K562 (cell line): ENCODE data around the gene SHISAL1. TPM values are rescaled to one million over a fixed set of nuclear protein-coding genes. Genes with fewer than 3 reads are reported as not detected.

Experiments used
- ATAC-seq: fragments of 200-7000 bp; cut with Tn5 transposase; 3 replicates; pipeline ENCODE4 v1.9.1; 2020; ENCODE audit warnings: moderate library complexity
- BruUV-seq: library from RNA; stranded (reverse); fragments of 400-500 nt; replicated peaks from 2 replicates; lab custom pipeline; 2021; lab: Mats Ljungman, UMichigan
- CTCF ChIA-PET: fragments of 300-600 bp; formaldehyde crosslinking; extraction: SDS; loops from one replicate; lab custom pipeline; 2021; ENCODE audit warnings: low intra/inter-chr PET ratio; lab: Yijun Ruan, JAX
- POLR2A ChIA-PET: fragments of 300-600, 350-650 bp; sonication (Branson Sonifier 250); formaldehyde crosslinking; extraction: SDS; loops from one replicate; lab custom pipeline; 2021; ENCODE audit warnings: antibody characterized with exemption, inconsistent platforms; lab: Yijun Ruan, JAX
- DNase-seq, 4 experiments: peaks; one replicate each; pipeline versions ENCODE4 v3.0.0 to v3.0.0-alpha.2; 2011 to 2018; ENCODE audit warnings: low spot score in 3 of 4, mixed read lengths in 3 of 4; ENCODE audit errors: extremely low read depth in 1 of 4
- FAIRE-seq: peaks from 2 replicates; lab custom pipeline; 2011; peaks lifted over from hg19 to GRCh38; lab: Jason Lieb, UNC
- H2AFZ ChIP-seq: 2 replicates; pipeline ENCODE4 v1.6.0; 2011; ENCODE audit warnings: low read depth, low read length, control low read depth, inconsistent platforms
- H3K27ac ChIP-seq: fragments of 200-600 bp; 3 replicates; pipeline ENCODE4 v1.8.0; 2011; ENCODE audit warnings: low read depth, mild to moderate bottlenecking, control low read depth, inconsistent platforms, low read length, moderate library complexity, mixed read lengths; ENCODE audit errors: extremely low read depth
- H3K27me3 ChIP-seq, 2 experiments: fragments of 300-600 bp in 1 of 2; 2 replicates in 1 of 2; 3 replicates in 1 of 2; pipeline versions ENCODE4 v1.6.0 to v1.8.0; 2011; ENCODE audit warnings: inconsistent platforms in 2 of 2, low read length in 2 of 2, mild to moderate bottlenecking in 1 of 2, mixed read lengths in 1 of 2, moderate library complexity in 1 of 2; ENCODE audit not compliant: control insufficient read depth in 2 of 2, insufficient read depth in 2 of 2
- H3K36me3 ChIP-seq: fragments of 300-600 bp; 3 replicates; pipeline ENCODE4 v1.8.0; 2011; ENCODE audit warnings: mild to moderate bottlenecking, low read length, inconsistent platforms; ENCODE audit not compliant: control insufficient read depth, insufficient read depth
- H3K4me1 ChIP-seq, 2 experiments: fragments of 200-600 bp in 1 of 2; replicated peaks in 1 of 2; 2 replicates in 1 of 2; 3 replicates in 1 of 2; pipeline versions ENCODE4 v1.5.1 to v1.8.0; 2011; ENCODE audit warnings: inconsistent platforms in 2 of 2, low read length in 2 of 2, mild to moderate bottlenecking in 1 of 2, mixed read lengths in 1 of 2, moderate library complexity in 1 of 2; ENCODE audit not compliant: control insufficient read depth in 2 of 2, insufficient read depth in 2 of 2
- H3K4me2 ChIP-seq: 2 replicates; pipeline ENCODE4 v1.6.1; 2011; ENCODE audit warnings: low read length, control low read depth, inconsistent platforms, mixed read lengths; ENCODE audit not compliant: insufficient read depth
- H3K4me3 ChIP-seq: fragments of 200-600 bp; sonication (generic), shearing (Covaris generic); 2 replicates; pipeline ENCODE4 v1.5.1; 2016; ENCODE audit warnings: control low read depth, inconsistent platforms
- H3K79me2 ChIP-seq: fragments of 200-600 bp; 3 replicates; pipeline ENCODE4 v1.8.0; 2011; ENCODE audit warnings: low read length, inconsistent platforms; ENCODE audit not compliant: control insufficient read depth, insufficient read depth
- H3K9ac ChIP-seq, 2 experiments: 2 replicates each; pipeline versions ENCODE4 v1.6.0 to v1.6.1; 2011; ENCODE audit warnings: low read depth in 2 of 2, low read length in 2 of 2, control low read depth in 1 of 2, inconsistent platforms in 1 of 2, mild to moderate bottlenecking in 1 of 2, mixed read lengths in 1 of 2; ENCODE audit not compliant: insufficient read depth in 1 of 2
- H3K9me1 ChIP-seq: one replicate; pipeline ENCODE4 v1.6.0; 2011; ENCODE audit warnings: inconsistent platforms, mild to moderate bottlenecking, low read length, moderate library complexity; ENCODE audit not compliant: control insufficient read depth, insufficient read depth
- H3K9me3 ChIP-seq: replicated peaks from 2 replicates; pipeline ENCODE4 v1.5.1; 2011; ENCODE audit warnings: low read depth, low read length, inconsistent platforms; ENCODE audit not compliant: control insufficient read depth, insufficient read depth
- H4K20me1 ChIP-seq: replicated peaks from 2 replicates; pipeline ENCODE4 v1.6.1; 2011; ENCODE audit warnings: low read length, inconsistent platforms, mixed read lengths; ENCODE audit not compliant: control insufficient read depth, insufficient read depth
- ASH1L ChIP-seq: fragments of 450-650 bp; IDR thresholded peaks from 2 replicates; pipeline ENCODE4 v1.6.1; 2018; ENCODE audit warnings: borderline replicate concordance, mild to moderate bottlenecking, low read depth; ENCODE audit not compliant: partially characterized antibody
- CHCHD3 ChIP-seq: fragments of 250-450 bp; sonication (Bioruptor Pico); IDR thresholded peaks from 2 replicates; pipeline ENCODE4 v2.1.2; 2022; ENCODE audit warnings: mild to moderate bottlenecking
- TCF3 ChIP-seq: sonication (generic); formaldehyde crosslinking; IDR thresholded peaks from 2 replicates; pipeline ENCODE4 v1.4.0; 2020; ENCODE audit warnings: mild to moderate bottlenecking, missing genetic modification reagents
- ZNF143 ChIP-seq: sonication (generic); formaldehyde crosslinking; IDR thresholded peaks from 2 replicates; pipeline ENCODE4 v1.9.0; 2022; ENCODE audit warnings: mild to moderate bottlenecking, missing genetic modification reagents
- ZNF655 ChIP-seq: fragments of 250-450 bp; sonication (Bioruptor Pico); IDR thresholded peaks from 2 replicates; pipeline ENCODE4 v1.5.0; 2021
- WGBS: fragments of 100-300 bp; shearing (Covaris generic); methylation state at CpG from one replicate; pipeline ENCODE4 v1.1.6; 2016; ENCODE audit warnings: low coverage, mixed read lengths; ENCODE audit not compliant: insufficient coverage; ENCODE audit errors: missing lambda C conversion rate; 5-methylcytosine and 5-hydroxymethylcytosine counted together
- in situ Hi-C: fragments of 300-500 bp; cut with MboI; formaldehyde crosslinking; loops from 4 replicates; pipeline ENCODE4 v1.15.0; 2018; ENCODE audit warnings: inconsistent platforms, mixed read lengths
- intact Hi-C: fragments of 100-400 bp; cut with micrococcal nuclease; formaldehyde crosslinking; loops from 2 replicates; pipeline ENCODE4 v1.14.2; 2022
- polyA plus RNA-seq, 8 experiments: library from polyadenylated mRNA; depleted of rRNA in 4 of 8; stranded (reverse) in 5 of 8; unstranded in 3 of 8; fragments of >200 nt; fragmentation: Nextera tagmentation in 2 of 8; fragmentation: Illumina TruSeq in 1 of 8; extraction: Ambion mirVana in 2 of 8; extraction: Trizol in 1 of 8; gene quantifications; 2 replicates each; pipeline versions ENCODE4 v1.2.1 to v1.2.3, GENCODE V29; 2011 to 2014; ENCODE audit warnings: inconsistent platforms in 1 of 8, missing spikeins in 1 of 8
- total RNA-seq, 7 experiments: library from RNA; depleted of rRNA in 6 of 7; stranded (reverse); fragments of >200 nt in 6 of 7; fragmentation: Illumina TruSeq in 2 of 7; extraction: Trizol in 2 of 7; gene quantifications; 2 replicates each; pipeline versions ENCODE4 v1.2.1 to v1.2.3, GENCODE V29; 2011 to 2021; ENCODE audit warnings: low replicate concordance in 1 of 7

The SHISAL1 gene
- total and polyA plus RNA-seq, 9 of the 15 experiments (the other 6 are each of a cell fraction or from before 2014, with no cell fraction given), result not detected

- intact Hi-C loops (no loop called here), in situ Hi-C loops (no loop called here)
- no peaks in the 10 kb centered on the region for H3K9me1 ChIP-seq
- no peak overlapping the region for H3K4me3 ChIP-seq
- ChIA-PET POLR2A (interaction anchor here (0.6 kb wide), 1 partner anchor 871 kb away, joined by 3 read pairs; no protein-coding TSS in a partner anchor), CTCF (no interaction called here)
- no peak overlapping the region for H3K4me2 ChIP-seq
- H3K27me3 ChIP-seq, result peaks cover 15 to 49% of the 10 kb centered on the region in 2 experiments; a peak in 4 of 5 replicates
- no peaks in the 10 kb centered on the region for H3K79me2 ChIP-seq
- ATAC-seq (no peak), FAIRE-seq (no peak), DNase-seq (no peak)
- no peaks in the 10 kb centered on the region for H3K4me1 ChIP-seq
- BruUV-seq, result no TSS peak
- no peaks in the 10 kb centered on the region for H4K20me1 ChIP-seq
- no peak overlapping the region for H3K9ac ChIP-seq
- TF ChIP-seq CHCHD3 (CRISPR knock-in tag) (no peak), TCF3 (no peak), ASH1L (no peak)
- H3K9me3 ChIP-seq, result no peaks in the 10 kb centered on the region
- H3K36me3 ChIP-seq, result no peaks in the 10 kb centered on the region
- H2AFZ ChIP-seq, result no peak overlapping the region
- 2% methylated on average over 13 of the region's 18 CpGs for WGBS
- H3K27ac ChIP-seq, result no peak overlapping the region
These were observed 35.9 kb downstream of the SHISAL1 start for GRCh38 chr22:44276706-44277356.

GRCh38 chr22:44276041-44276440 is 36.7 kb downstream of the SHISAL1 start:
- no peaks in the 10 kb centered on the region for H4K20me1 ChIP-seq
- FAIRE-seq (no peak), DNase-seq (no peak), ATAC-seq (no peak)
- ChIA-PET CTCF (no interaction called here), POLR2A (interaction anchor here (1.2 kb wide), 1 partner anchor 9 kb away, joined by 3 read pairs; no protein-coding TSS in a partner anchor)
- H3K4me3 ChIP-seq, result no peak overlapping the region
- WGBS, result 5% methylated on average over 9 of the region's 10 CpGs
- H3K27me3 ChIP-seq, result peaks cover 9 to 41% of the 10 kb centered on the region in 2 experiments; a peak in 4 of 5 replicates
- TF ChIP-seq ZNF655 (CRISPR knock-in tag), result no peak
- no peak for TF ChIP-seq ZNF143 (CRISPR knock-in tag)
- no peak overlapping the region for H2AFZ ChIP-seq
- in situ Hi-C loops, result no loop called here
- no peak overlapping the region for H3K4me2 ChIP-seq
- no peak overlapping the region for H3K9ac ChIP-seq
- no peaks in the 10 kb centered on the region for H3K9me1 ChIP-seq
- intact Hi-C loops, result no loop called here
- no peaks in the 10 kb centered on the region for H3K9me3 ChIP-seq
- no peaks in the 10 kb centered on the region for H3K4me1 ChIP-seq
- no peak overlapping the region for H3K27ac ChIP-seq
- H3K79me2 ChIP-seq, result no peaks in the 10 kb centered on the region
- BruUV-seq, result no TSS peak
- no peaks in the 10 kb centered on the region for H3K36me3 ChIP-seq
